ENCODE measurements around the gene GALNT14. TPM values are rescaled to one million over a fixed set of nuclear protein-coding genes. Genes with fewer than 3 reads are reported as not detected.

Gene GALNT14
- total RNA-seq, 1 donor from 2014 or later = 2.1 TPM

DNA sequence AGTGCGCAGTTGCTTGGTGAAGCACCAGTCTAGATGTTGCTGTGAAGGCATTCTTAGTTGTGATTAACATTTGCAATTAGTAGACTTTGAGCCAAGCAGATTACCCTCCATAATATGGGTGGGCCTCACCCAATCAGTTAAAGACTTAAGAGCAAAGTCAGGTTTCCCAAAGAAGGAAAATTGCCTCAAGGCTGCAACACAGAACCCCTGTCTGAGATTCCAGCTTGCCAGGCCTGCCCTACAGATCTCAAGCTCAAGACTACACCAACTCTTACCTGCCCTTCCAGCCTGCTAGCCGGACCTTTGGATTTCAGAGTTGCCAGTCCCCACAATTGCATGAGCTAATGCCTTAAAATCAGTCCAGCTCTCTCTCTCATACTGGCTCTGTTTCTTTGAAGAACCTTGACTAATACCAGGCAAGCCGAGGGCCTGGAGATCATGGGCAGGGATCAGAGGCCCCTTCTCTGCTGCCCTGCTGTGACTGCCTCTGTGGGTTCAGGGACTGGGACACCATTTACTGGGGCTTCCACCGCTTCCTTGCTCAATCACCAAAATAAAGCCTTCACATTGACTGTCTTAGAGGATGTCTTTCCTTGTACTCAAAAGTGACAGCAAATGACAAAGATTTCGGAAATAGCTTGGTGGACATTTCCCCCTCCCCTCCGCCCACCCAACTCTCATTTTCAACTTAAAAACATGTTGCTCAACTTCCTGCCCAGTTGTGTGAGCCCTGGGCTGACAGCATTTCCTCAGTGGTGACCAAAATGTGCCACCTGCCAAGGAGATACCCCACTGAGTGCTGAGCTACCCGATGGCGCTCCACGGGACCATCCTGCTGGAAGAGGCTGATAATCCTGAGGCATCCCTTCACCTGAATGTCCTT lies 86.7 kb downstream of the GALNT14 start:
- Mint-ChIP-seq H3K4me3 (ENCODE audit: unreplicated experiment) (no peak overlapping the region), H3K36me3 (ENCODE audit: low read depth, unreplicated experiment) (no peaks in the 10 kb centered on the region), H3K27ac (ENCODE audit: unreplicated experiment) (no peak overlapping the region), H3K4me1 (ENCODE audit: low read depth, unreplicated experiment) (no peaks in the 10 kb centered on the region), H3K9me3 (ENCODE audit: unreplicated experiment) (no peaks in the 10 kb centered on the region), H3K27me3 (ENCODE audit: low read depth, unreplicated experiment) (peaks cover 7% of the 10 kb centered on the region)
- no peaks in the 10 kb centered on the region for H4K20me1 ChIP-seq (ENCODE audit: insufficient read depth, low read length)
- FAIRE-seq (no peak), DNase-seq (ENCODE audit: low read depth) (no peak)
- H2AFZ ChIP-seq (ENCODE audit: low read depth, low read length) = no peak overlapping the region
- no peaks in the 10 kb centered on the region for H3K9me3 ChIP-seq (ENCODE audit: insufficient read depth, low read depth, low read length)
- H3K27ac ChIP-seq (ENCODE audit: low read depth, low read length) = no peak overlapping the region
- H3K9ac ChIP-seq (ENCODE audit: low read length) = no peak overlapping the region
- H3K36me3 ChIP-seq (ENCODE audit: insufficient read depth, low read length) = no peaks in the 10 kb centered on the region
- no peaks in the 10 kb centered on the region for H3K27me3 ChIP-seq (ENCODE audit: insufficient read depth, low read length)
- H3K4me3 ChIP-seq (ENCODE audit: insufficient read depth, low read depth, low read length) = no peak overlapping the region
- TF ChIP-seq, protein P1, sequence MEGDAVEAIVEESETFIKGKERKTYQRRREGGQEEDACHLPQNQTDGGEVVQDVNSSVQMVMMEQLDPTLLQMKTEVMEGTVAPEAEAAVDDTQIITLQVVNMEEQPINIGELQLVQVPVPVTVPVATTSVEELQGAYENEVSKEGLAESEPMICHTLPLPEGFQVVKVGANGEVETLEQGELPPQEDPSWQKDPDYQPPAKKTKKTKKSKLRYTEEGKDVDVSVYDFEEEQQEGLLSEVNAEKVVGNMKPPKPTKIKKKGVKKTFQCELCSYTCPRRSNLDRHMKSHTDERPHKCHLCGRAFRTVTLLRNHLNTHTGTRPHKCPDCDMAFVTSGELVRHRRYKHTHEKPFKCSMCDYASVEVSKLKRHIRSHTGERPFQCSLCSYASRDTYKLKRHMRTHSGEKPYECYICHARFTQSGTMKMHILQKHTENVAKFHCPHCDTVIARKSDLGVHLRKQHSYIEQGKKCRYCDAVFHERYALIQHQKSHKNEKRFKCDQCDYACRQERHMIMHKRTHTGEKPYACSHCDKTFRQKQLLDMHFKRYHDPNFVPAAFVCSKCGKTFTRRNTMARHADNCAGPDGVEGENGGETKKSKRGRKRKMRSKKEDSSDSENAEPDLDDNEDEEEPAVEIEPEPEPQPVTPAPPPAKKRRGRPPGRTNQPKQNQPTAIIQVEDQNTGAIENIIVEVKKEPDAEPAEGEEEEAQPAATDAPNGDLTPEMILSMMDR (IDR thresholded peaks at IDR 0.05; ENCODE audit: insufficient read depth, low read depth, low read length) = no peak
- no peak for TF ChIP-seq EZH2 (IDR thresholded peaks at IDR 0.05; ENCODE audit: insufficient read depth, low read length)
- H3K79me2 ChIP-seq (ENCODE audit: insufficient read depth, low read length) = no peaks in the 10 kb centered on the region
- H3K4me2 ChIP-seq (ENCODE audit: low read length) = no peak overlapping the region
- no peaks in the 10 kb centered on the region for H3K4me1 ChIP-seq (ENCODE audit: insufficient read depth, low read length)

DNA sequence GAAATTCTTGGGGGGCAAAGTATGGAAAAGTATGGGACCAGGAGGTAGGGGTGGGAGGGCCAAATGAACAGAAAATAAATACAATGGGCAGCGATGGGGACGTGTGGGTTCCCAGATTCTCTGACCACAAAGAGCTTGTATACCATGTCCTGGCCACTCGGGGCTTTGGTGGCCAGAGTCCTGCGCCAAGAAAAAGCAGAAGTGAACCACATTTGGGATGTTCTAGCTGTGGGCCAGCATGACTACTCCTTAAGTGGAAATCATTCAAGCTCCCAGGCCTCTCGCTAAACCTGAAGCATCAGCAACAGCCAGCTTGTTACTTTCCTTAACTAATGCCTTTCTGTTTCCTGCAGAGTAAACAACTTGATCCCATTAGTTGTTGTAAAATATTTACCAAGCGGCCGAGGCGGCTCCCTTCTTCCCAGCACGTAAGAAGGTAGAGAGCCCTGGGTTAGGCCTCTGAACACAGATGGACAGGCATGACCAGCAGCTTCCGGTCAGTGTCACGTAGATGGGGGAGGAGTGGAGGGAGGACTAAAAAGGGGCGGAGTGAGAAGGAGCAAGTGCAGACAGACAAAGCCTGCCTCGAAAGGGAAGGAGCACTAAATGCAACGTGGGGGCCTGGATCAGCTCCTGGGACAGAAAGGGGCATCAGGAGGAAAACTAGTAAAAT lies 88.2 kb downstream of the GALNT14 start:
- no peak overlapping the region for H3K4me3 Mint-ChIP-seq (ENCODE audit: unreplicated experiment)
- no peak for DNase-seq (ENCODE audit: low read depth)

More for the DNA sequence above, 88.2 kb downstream of the GALNT14 start:
- Histone ChIP-seq H3K4me3 (ENCODE audit: insufficient read depth, low read depth, low read length) (no peak overlapping the region), H3K36me3 (ENCODE audit: insufficient read depth, low read length) (no peaks in the 10 kb centered on the region), H3K27me3 (ENCODE audit: insufficient read depth, low read length) (no peaks in the 10 kb centered on the region), H3K9me3 (ENCODE audit: insufficient read depth, low read depth, low read length) (no peaks in the 10 kb centered on the region), H3K9ac (ENCODE audit: low read length) (no peak overlapping the region), H4K20me1 (ENCODE audit: insufficient read depth, low read length) (no peaks in the 10 kb centered on the region), H2AFZ (ENCODE audit: low read depth, low read length) (no peak overlapping the region), H3K4me2 (ENCODE audit: low read length) (no peak overlapping the region), H3K4me1 (ENCODE audit: insufficient read depth, low read length) (no peaks in the 10 kb centered on the region), H3K27ac (ENCODE audit: low read depth, low read length) (no peak overlapping the region), H3K79me2 (ENCODE audit: insufficient read depth, low read length) (no peaks in the 10 kb centered on the region)
- no peaks in the 10 kb centered on the region for H3K36me3 Mint-ChIP-seq (ENCODE audit: low read depth, unreplicated experiment)
- H3K27me3 Mint-ChIP-seq (ENCODE audit: low read depth, unreplicated experiment) = peaks cover 7% of the 10 kb centered on the region
- no peak for FAIRE-seq
- no peak overlapping the region for H3K27ac Mint-ChIP-seq (ENCODE audit: unreplicated experiment)
- no peaks in the 10 kb centered on the region for H3K4me1 Mint-ChIP-seq (ENCODE audit: low read depth, unreplicated experiment)
- TF ChIP-seq, protein P1 (IDR thresholded peaks at IDR 0.05; ENCODE audit: insufficient read depth, low read depth, low read length) = no peak
- no peak for TF ChIP-seq EZH2 (IDR thresholded peaks at IDR 0.05; ENCODE audit: insufficient read depth, low read length)
- no peaks in the 10 kb centered on the region for H3K9me3 Mint-ChIP-seq (ENCODE audit: unreplicated experiment)
